ENCODE results near the gene FOXL2NB. TPM values are rescaled to one million over a fixed set of nuclear protein-coding genes. Genes with fewer than 3 reads are reported as not detected.
A peak's percentile ranks its signal among the peaks of the same experiment; 100 is the strongest.

FOXL2NB gene
- total and polyA plus RNA-seq, 12 donors = under 0.01 to 9.6 (median 2.2) TPM

DNA sequence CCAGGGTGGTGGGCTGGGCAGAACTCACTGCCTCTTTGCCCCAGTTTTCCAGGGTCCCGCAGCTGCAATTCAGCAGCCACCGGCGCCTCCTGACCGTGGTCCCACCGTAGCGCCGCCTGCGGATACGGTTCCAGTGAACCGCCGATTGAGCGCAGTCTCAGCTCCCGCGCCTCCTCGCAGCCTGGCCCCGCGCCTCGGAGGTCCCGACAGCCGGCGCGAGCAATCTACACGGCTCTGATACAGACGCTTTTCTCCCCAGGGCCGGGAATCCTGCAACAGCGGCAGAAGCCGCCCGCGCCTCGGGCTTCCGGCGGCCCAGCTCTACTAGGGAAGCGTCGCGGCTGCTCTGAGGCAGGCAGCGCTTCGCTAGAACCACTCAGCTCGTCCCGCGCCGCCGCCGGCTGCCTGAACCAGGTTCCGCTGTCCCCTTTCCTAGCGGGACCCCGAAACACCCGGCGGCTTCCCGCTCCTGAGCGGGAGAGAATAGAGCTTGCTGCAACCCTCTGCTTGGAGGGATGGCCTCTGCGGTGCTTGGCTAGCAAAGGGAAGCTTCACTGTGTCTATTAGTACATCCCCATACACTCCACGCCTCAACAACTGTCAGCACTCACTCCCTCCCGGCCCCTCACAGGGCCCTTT is 3.1 kb downstream of the FOXL2NB start:
- Histone ChIP-seq H3K36me3 (replicated peaks in 1 of 2) (no peaks in the 10 kb centered on the region), H3K9me3 (replicated peaks in 1 of 3) (no peaks in the 10 kb centered on the region), H3K4me3 (peak overlapping the region in 1 of 4 donors; percentile 43), H3K27me3 (peaks cover 35% of the 10 kb centered on the region), H3K27ac (no peak overlapping the region), H3K4me1 (replicated peaks in 1 of 2) (peaks cover 26 to 27% of the 10 kb centered on the region in 2 donors)
- TF ChIP-seq POLR2A (IDR thresholded peaks at IDR 0.05) = no peak
- TF ChIP-seq, protein P1, sequence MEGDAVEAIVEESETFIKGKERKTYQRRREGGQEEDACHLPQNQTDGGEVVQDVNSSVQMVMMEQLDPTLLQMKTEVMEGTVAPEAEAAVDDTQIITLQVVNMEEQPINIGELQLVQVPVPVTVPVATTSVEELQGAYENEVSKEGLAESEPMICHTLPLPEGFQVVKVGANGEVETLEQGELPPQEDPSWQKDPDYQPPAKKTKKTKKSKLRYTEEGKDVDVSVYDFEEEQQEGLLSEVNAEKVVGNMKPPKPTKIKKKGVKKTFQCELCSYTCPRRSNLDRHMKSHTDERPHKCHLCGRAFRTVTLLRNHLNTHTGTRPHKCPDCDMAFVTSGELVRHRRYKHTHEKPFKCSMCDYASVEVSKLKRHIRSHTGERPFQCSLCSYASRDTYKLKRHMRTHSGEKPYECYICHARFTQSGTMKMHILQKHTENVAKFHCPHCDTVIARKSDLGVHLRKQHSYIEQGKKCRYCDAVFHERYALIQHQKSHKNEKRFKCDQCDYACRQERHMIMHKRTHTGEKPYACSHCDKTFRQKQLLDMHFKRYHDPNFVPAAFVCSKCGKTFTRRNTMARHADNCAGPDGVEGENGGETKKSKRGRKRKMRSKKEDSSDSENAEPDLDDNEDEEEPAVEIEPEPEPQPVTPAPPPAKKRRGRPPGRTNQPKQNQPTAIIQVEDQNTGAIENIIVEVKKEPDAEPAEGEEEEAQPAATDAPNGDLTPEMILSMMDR (IDR thresholded peaks at IDR 0.05) = no peak
- 10 to 23% (median 15%) methylated on average over 3 to 53 of the region's 53 CpGs for WGBS, 4 donors
- intact Hi-C loops (cut with DNase I) = no loop called here
- DNase-seq = peak in 3 of 7 donors; percentile 26 to 34 (median 32)

DNA sequence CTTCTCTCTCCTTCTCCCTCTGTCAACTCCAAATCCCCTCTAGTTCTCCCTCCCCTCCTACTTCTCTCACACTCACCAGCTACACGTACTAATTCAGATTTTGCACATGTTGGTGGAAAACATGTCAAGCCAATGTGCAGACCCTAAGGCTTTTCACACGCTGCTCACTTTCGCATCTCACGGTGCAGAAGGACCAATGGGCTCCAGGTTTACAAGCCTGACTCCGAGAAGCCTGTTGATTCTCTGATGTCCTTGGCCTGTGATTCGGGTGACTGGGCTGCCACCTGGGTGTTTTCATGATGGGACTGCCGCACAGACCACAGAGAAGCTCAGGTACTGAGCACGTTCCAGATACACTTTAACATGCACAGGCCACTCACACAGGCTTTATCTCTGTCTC is 3.7 kb downstream of the FOXL2NB start:
- H3K9me3 ChIP-seq (replicated peaks in 1 of 3) = no peaks in the 10 kb centered on the region
- no peaks in the 10 kb centered on the region for H3K36me3 ChIP-seq (replicated peaks in 1 of 2)
- no peak for DNase-seq
- H3K27me3 ChIP-seq = peaks cover 33% of the 10 kb centered on the region
- WGBS, 4 donors = 82 to 89% (median 83%) methylated on average over 6 to 8 of the region's 8 CpGs
- intact Hi-C loops (cut with DNase I) = no loop called here
- peaks cover 24% of the 10 kb centered on the region in 2 donors for H3K4me1 ChIP-seq (replicated peaks in 1 of 2)
- H3K4me3 ChIP-seq = no peak overlapping the region
- H3K27ac ChIP-seq = no peak overlapping the region
- TF ChIP-seq, protein P1 (IDR thresholded peaks at IDR 0.05) = no peak
- no peak for TF ChIP-seq POLR2A (IDR thresholded peaks at IDR 0.05)

DNA sequence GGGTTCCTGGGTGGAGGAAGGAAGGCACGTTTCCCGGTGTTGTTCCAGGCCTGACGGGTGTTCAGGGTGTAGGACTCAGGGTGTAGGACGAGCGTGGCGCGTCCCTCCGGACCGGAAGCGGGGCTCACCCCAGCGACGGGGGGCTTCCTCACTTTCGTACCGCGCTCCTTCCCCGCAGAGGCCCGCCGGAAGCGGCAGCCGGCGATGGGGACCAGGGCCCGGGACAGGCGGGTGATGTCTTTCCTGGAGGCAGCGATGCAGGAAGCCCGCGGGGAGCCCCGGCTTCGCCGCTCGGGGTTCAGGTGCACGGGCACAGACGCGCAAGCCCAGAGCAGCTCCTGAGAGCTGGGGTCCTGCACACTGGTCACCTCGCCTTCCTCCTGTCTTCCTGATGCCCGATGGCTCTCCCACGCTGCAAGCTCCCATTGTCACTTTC is 13.4 kb downstream of the FOXL2NB start:
- Histone ChIP-seq H3K4me1 (replicated peaks in 1 of 2) (no peaks in the 10 kb centered on the region), H3K4me3 (no peak overlapping the region), H3K27me3 (peaks cover 8% of the 10 kb centered on the region), H3K36me3 (replicated peaks in 1 of 2) (no peaks in the 10 kb centered on the region), H3K27ac (no peak overlapping the region), H3K9me3 (replicated peaks in 1 of 3) (peaks cover 0 to 10% (median 0%) of the 10 kb centered on the region in 3 donors)
- WGBS, 4 donors = 9 to 23% (median 11%) methylated on average over 13 to 36 of the region's 36 CpGs
- intact Hi-C loops (cut with DNase I) = no loop called here
- no peak for TF ChIP-seq POLR2A (IDR thresholded peaks at IDR 0.05)
- TF ChIP-seq, protein P1 (IDR thresholded peaks at IDR 0.05) = no peak
- DNase-seq = no peak

DNA sequence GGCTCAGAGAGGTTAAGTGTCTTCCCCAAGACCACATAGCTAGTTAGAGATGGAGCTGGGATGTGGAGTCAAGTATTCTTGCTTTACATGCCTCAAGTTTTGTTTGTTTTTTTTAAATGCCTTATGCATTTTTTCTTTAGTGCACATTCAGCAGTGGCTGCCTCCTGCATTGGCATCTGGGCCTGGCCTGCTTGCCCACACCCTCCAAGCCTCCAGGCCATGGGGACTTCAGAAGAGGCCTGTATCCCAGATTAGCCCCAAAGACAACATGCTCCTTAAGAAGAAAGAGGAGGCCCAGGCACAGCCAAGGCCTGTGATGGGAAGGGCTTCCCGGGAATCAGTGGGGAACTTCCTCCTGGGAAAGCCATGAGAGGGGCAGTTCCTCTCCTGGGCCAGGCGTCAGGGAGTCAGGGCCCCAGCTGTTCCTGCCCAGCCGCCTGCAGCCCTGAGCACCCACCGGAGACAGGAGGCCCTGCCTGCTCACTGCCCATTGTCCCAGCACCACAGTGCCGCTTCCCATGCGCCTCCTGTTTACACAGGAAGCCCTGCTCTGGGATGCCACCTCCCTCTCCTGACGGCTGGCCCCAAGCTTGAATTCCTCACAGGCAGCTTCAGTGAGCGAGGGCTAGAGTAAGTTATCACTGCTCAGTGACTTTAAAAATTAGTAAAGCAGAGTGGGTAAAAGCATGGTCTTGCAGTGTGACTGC is 16.0 kb downstream of the FOXL2NB start:
- H3K27ac ChIP-seq = no peak overlapping the region
- H3K36me3 ChIP-seq (replicated peaks in 1 of 2) = no peaks in the 10 kb centered on the region
- H3K9me3 ChIP-seq (replicated peaks in 1 of 3) = peaks cover 0 to 10% (median 0%) of the 10 kb centered on the region in 3 donors
- TF ChIP-seq, protein P1 (IDR thresholded peaks at IDR 0.05) = no peak
- TF ChIP-seq POLR2A (IDR thresholded peaks at IDR 0.05) = no peak
- H3K4me3 ChIP-seq = no peak overlapping the region
- 60 to 73% (median 70%) methylated on average over 1 to 8 of the region's 8 CpGs for WGBS, 4 donors
- no peak for DNase-seq
- H3K27me3 ChIP-seq = peaks cover 8% of the 10 kb centered on the region
- H3K4me1 ChIP-seq (replicated peaks in 1 of 2) = no peaks in the 10 kb centered on the region
- intact Hi-C loops (cut with DNase I) = no loop called here

Data from adrenal gland (tissue), 12 donors.